Stimulated activated CD8-positive, alpha-beta memory T cell treated with anti-CD3 and anti-CD28 coated beads, Interleukin-12 subunit alpha, Interleukin-12 subunit beta, amount 100 ng/mL, for 4 hours (primary cell): ENCODE measurements around the gene ICA1L.
"Not testable (repeated sequence)": the region's sequence is repeated elsewhere in the genome, so short reads cannot be mapped to it uniquely, and the experiment has no call there.

ENCODE experiments used
- DNase-seq: peaks from one replicate; pipeline ENCODE4 v3.0.0-alpha.2; 2020; ENCODE audit warnings: low read depth

ICA1L gene

GRCh38 chr2:202847693-202848524, 23.7 kb downstream of the ICA1L start:
- DNase-seq = no peak

DNA sequence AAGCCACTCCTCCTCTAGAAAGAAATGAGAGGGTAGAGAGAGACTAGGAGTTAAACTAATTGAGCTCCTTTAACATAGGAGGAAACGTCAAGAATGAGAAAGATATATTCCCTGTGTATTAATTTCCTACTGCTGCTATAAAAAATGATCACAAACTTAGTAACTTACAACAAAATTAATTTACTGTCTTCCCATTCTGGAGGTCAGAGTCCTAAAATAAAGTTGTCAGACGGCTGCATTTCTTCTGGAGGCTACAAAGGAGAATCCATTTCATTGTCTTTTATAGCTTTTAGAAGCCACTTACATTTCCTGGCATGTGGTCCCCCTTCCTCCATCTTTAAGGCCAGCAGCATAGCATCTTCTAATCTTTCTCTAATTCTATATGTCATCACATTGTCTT, 26.9 kb downstream of the ICA1L start:
- DNase-seq = no peak

GRCh38 chr2:202842690-202843089, 28.9 kb downstream of the ICA1L start:
- DNase-seq = no peak

DNA sequence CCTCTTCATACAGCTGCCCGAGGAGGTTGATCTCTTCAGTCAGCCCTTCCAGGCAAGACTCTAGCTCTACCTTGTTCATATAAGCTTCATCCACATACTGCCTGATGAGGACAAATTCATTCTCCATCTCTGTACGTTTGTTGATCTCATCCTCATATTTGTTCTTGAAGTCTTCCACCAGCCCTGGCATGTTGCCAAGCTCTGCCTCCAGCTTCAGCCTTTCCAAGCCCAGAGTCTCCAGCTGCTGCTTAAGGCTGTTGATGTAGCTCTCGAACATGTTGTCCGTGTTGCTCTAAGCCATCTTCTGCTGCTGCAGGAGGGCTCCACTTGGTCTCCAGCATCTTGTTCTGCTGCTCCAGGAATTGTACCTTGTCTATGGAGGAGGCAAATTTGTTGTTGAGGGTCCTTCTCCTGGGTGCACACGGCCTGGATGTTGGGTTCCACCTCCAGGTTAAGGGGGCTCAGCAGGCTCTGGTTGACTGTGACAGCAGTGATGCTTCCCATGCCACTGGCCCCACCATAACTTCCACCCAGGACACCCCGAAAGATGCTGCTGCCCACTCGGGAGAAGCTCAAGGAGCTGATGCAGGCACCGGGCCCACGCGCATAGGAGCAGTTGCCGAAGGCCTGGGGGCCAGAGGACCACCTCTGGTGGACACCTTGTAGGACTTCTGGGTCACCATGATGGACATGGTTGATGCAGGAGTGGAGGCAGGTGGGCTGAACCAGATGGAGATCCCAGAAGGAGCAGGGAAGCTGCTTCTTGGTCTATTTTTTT, 30.3 kb downstream of the ICA1L start:
- no peak for DNase-seq

DNA sequence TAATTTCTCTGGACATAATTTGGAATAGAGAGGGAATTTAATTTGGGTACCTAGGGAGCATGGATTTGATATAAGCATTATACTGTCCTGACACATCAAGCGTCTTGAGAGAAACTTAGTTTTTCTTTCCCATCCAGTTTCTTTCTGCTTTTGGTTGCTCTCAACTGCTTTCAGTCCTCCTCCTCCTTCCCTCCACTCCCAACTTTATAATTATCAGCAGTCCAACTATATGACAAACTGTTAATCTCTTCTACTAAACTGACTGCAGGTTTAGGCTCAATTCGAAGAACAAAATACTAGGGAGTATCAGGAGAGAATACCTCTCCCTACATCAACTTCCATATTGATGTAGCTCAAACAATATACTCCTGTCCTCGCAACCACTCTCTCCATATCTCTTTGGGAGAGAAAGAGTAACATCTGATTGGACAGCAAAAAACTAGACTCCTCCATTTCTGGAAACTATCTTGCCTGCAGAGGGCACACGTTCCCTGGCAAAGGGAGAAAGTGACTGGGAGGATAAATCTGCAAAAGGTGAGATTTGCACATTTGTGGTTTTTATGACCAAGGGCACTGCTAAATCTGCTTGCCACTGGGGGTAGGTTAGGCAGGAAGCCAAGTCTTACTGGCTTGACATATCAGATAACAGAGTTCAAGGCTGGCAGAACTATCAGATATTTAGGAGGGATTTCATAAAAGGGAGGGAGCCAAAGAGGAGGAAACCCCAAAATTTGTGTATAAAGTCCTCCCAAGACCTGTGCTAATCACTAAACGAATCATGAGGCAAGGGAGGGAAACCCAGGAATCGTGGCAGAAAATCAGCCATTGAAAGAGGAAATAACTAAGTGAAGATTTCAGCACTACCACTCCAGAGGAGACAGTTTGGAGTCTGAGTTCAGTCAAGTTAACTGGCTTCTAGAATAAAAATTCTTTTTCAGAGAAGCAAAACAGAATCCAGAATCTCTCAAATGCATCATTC, 40.0 kb downstream of the ICA1L start:
- no peak for DNase-seq

DNA sequence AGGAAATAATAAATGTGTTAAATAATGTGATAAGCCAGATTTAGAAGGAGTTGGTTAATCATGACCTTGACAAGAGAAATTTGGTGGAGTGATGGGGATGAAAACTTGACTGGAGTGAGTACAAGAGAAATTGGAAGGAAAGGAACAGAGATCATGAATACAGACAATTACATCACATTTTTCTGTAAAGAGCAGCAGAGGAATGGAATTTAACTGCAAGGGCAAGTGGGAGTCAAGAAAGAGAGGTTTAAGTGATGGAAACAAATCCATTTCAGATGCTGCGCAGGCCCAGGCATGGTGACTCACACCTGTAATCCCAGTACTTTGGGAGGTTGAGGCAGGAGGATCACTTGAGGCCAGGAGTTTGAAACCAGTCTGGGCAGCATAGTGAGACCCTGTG, 46.7 kb downstream of the ICA1L start:
- DNase-seq = no peak

GRCh38 chr2:202822411-202822810, 49.2 kb downstream of the ICA1L start:
- DNase-seq = no peak

DNA sequence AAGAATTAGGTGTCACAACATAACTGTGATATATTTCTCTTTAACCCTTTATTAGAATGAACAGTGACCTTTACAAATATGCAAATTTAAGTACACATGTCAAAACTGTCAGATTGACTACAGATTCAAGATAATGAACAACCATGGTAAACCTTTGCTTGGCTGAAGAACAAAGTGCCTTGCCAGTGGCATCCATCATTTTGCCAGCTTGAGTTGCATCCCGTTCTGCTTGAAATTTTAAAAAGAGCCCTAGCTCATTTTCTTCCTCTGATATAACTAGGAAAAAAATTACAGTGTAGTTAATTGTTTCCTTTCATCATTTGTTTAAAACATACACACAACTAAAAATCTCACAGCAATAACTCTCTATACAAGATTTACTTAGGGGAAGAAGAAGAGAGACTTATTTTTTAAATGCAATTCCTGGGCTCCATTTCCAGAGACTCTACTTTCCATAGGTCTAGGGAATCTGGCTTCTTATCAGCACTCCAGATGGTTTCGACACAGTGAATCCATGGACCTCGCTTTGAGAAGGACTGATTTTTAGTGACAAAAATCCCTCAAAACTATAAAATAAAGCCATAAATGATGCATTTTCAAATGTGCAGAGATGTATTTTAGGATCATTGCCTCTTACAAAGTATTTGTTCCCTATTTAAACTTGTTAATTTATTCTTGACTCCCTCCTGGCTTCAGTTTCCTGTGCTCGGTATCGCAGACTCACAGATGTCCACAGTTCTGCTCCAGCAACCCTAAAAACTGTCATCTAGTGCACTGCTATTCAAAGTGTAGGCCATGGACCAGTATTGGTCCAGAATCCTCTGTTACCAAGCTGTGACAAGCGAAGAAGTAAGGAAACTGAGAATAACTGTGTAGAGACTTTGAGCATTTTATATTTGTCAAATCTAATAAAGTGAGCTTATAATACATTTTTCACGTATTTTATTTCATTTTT, 50.1 kb downstream of the ICA1L start:
- no peak for DNase-seq

DNA sequence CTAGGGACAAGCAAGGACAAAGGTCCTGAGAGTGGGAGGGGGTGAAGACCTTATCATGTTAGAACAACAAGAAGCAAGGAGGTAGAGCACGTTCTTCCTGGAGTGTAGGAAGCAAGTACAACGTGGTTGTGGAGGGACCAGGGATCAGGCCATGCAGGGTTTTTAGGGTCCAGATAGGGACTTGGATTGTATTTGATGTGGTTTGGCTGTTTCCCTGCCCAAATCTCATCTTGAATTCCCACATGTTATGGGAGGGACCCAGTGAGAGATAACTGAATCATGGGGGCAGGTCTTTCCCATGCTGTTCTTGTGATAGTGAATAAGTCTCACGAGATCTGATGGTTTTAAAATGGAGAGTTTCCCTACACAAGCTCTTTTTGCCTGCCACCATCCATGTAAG, 53.2 kb downstream of the ICA1L start:
- no peak for DNase-seq

DNA sequence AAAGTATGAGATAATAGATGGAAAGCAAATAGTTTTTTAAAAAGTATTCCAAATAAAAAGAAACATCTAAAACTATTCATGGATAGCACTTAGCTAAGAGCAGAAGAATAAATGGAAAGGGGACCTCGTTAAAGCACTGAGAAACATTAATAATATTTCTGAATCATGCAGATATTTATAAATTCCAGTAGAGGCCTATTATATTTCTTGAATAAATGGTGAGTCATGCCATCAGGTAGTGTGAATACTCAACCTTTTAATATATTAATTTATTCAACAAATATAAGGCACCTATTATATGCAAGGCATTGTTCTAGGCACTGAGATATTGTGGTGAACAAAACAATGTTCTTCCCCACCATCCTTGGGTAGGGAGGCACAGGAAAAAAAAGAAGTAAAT, 53.8 kb downstream of the ICA1L start:
- DNase-seq = no peak

GRCh38 chr2:202815548-202816360, 55.8 kb downstream of the ICA1L start:
- no peak for DNase-seq

DNA sequence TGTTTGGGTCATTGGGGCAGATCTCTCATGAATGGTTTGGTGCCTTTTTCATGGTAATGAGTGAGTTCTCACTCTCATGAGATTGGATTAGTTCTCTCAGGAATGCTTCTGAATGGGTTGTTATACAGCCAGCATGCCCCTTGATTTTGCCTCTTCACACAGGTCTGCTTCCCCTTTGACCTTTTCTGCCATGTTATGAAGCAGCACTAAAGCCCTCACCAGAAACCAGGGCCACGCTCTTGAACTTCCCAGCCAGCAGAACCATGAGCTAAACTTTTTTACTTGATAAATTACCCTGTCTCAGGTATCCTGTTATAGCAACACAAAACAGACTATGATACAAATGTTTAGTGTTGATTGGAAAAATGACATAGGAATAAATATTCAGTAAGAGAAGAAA, 57.3 kb downstream of the ICA1L start:
- DNase-seq = no peak

- no peak for DNase-seq
Observed at GRCh38 chr2:202813387-202813786, 58.2 kb downstream of the ICA1L start.

GRCh38 chr2:202808754-202809153, 62.8 kb downstream of the ICA1L start:
- no peak for DNase-seq

DNA sequence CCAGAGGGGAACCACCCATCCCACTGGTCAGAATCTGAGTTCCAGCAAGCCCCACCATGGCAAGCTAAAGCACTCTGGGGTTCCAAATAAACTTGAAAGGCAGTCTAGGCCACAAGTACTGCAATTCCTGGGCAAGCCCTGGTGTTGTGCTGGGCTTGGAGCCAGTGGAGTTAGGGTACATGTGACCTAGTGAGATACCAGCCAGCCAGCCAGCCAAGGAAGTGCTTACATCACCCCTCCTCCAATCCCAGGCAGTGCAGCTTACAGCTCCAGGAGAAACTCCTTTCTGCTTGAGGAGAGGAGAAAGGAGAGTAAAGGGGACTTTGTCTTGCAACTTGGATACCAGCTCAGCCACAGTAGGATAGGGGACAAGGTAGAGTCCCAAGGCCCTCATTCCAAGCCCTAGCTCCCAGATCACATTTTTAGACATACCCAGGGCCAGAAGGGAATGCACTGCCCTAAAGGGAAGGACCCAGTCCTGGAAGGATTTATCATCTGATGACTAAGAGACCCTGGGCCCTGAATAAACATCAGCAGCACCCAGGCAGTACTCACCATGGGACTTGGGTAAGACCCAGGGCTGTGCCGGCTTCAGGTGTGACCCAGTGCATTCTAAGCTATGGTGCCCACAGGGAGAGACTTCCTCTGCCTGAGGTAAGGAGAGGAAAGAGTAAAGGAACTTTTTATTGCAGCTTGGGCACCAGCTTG, 64.0 kb downstream of the ICA1L start:
- not testable (repeated sequence) for DNase-seq

DNA sequence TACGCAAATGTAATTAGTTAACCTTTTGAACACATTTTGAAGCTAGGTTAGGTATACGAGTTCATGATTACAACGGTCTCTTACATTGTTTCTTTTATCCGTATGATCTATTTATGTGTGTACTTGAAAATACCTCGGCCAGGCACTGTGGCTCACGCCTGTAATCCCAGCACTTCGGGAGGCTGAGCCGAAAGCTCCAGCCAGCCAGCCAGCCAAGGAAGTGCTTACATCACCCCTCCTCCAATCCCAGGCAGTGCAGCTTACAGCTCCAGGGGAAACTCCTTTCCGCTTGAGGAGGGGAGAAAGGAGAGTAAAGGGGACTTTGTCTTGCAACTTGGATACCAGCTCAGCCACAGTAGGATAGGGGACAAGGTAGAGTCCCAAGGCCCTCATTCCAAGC, 65.7 kb downstream of the ICA1L start:
- DNase-seq = not testable (repeated sequence)

DNA sequence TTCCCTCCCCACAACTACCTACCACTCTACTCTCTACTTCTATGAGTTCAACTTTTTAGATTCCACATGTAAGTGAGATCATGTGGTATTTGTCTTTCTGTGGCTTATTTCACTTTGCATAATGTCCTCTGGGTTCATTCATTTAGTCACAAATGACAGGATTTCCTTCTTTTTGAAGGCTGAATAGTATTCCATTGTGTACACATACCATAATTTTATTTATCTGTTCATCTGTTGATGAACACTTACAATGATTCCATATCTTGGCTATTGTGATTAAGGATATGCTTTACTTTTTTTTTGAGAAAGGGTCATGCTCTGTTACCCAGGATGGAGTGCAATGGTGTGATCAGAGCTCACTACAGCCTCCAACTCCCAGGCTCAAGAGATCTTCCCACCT, 73.6 kb downstream of the ICA1L start:
- DNase-seq = no peak

GRCh38 chr2:202790676-202791075, 80.9 kb downstream of the ICA1L start:
- DNase-seq = no peak

- no peak for DNase-seq
Observed at GRCh38 chr2:202786842-202787241, 84.7 kb downstream of the ICA1L start.
